HG03558 (cell line): ENCODE results near the gene MBP.

Experiments
- ATAC-seq: cut with Tn5 transposase; IDR thresholded peaks from one replicate; pipeline ENCODE4 v1.9.1; 2021; ENCODE audit warnings: moderate number of reproducible peaks; ENCODE audit not compliant: unreplicated experiment; ENCODE audit errors: extremely low read depth

Gene MBP

DNA sequence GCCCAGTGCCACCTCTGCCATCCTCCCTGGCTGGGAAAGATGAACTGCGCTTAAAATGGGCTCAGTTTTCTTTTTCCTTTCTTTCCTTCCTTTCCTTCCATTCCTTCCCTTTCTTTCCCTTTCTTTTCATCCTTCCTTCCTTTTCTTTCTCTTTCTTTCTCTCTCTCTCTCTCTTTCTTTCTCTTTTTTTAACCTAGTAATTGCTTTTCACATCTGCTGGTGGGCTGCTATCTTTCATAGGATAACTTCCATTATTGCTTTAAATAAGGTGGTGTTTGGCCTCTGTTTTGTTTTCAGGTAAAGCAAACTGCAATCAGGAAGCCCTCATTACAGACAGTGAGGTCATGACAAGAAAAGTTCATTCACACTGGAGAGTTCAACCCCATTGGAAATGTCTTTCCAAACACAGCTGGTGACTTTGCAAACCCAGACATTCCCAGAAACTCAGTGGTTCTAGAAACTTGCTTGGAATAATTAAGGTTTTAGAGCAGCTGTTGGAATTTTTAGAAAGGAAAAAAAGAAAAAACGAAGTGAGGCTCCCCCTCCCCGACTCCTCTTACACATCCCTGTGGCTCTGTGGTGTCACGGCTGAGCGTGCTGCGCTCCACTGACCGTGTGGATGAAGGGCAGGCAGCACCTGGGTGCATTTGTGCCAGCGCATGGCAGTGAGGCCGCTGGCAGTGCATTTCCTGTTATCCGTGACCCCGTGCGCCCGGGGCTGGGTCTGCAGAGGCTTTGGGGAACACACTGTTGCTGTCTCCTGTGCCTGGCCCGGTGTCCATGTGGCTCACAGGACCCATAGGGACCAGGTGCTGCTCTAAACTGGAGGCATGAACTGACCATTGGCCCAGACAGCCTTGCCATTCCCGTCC, 76.9 kb downstream of the MBP start:
- no peak for ATAC-seq

GRCh38 chr18:77054606-77055428, 77.8 kb downstream of the MBP start:
- peak; percentile 60 for ATAC-seq

GRCh38 chr18:77054288-77054605, 78.3 kb downstream of the MBP start:
- ATAC-seq = no peak

DNA sequence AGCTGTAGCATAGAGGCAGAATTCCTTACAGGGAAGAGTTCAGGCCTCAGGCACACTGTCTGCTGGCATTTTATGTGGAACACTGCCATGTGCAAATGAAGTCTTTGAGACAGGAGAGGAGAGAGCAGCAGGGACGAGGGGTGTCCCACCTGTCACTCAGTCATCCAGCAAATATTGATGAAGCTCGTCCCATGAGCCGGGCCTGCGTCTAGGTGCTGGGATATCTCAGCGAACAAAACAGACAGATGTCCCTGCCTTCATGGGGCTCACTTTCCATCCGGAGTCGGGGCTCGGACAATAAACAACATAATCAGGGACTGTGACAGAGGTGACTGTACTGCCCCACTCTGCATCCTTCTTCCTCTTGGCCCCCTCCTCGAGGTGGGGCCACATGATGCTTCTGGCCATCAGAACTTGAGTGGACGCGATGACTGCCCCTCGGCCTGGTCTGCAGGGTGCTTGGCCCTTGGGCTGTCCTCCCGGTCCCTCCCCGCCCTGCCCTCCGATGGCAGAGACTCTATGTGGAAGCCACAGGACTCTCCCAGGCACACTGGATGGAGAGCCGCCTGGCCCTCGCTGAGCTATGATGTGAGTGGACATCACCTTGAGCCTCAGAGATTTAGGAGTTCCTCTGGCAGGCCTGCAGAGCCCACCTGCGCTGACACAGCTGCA, 78.8 kb downstream of the MBP start:
- ATAC-seq = no peak

DNA sequence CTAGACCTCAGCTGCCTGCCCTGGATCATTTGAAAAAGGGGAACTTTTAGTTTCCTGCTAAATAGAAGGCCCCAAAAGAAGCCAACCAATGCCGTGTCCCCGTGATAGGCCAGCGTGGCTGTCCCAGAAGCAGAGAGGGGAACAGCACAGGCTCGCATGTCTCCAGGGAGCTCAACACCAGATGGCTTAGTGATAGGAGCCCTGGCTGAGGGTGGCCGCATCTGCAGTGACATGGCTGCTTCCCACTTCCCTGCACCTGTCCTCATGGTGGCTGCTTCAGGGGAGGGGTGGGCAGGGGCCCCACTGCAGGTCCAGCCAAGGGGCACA, 79.6 kb downstream of the MBP start:
- no peak for ATAC-seq

GRCh38 chr18:77052297-77052982, 80.1 kb downstream of the MBP start:
- no peak for ATAC-seq

GRCh38 chr18:77051581-77052296, 80.8 kb downstream of the MBP start:
- ATAC-seq = no peak

- no peak for ATAC-seq
Measured at GRCh38 chr18:77049938-77050337, 82.6 kb downstream of the MBP start.

DNA sequence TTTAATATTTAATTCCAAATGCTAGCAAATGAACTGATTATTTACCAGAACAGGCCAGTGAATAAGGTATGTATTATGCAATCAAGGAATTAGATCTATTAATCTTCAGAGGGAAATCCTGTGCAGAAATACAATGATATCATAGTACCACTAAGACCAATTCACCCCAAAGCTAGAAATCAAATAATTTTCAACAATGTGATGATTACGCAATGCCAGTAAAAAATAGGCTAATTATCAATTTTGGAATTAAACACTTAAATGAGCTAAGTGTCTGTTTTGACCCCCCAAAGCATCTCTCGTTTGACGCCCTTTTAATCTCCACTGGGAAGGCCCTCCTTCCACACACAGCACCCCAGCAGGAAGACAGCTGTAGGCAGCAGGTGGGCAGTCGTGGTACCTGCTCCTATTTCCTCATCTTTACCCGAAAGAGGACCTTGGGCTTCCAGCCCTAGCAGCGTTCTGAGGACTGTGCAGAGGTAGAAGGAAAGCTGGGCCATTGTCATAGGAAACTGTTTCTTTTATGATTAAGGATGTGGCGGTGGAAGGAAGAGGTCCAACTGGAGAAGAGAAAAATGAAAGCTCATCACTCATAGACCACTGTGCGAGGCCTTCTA, 84.7 kb downstream of the MBP start:
- ATAC-seq = no peak

DNA sequence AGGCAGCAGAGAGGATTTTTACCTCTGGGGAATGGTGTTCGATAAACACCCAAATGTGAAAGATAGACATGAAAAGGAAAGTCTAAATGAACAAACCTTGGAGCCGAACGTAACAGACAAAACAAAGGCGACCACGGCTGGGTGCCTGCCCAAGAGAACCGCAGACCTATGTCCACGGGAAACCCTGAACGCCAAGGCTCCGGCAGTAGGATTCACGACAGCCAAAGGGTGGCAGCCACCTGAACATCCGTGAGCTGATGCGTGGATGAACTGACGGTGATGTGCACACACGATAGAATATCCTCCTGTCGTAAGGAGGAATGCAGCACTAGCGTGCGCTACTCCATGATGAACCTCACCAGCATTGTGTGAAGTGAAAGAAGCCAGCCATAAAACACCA, 85.6 kb downstream of the MBP start:
- no peak for ATAC-seq

- ATAC-seq = no peak
Measured at GRCh38 chr18:77046409-77046808, 86.2 kb downstream of the MBP start.

DNA sequence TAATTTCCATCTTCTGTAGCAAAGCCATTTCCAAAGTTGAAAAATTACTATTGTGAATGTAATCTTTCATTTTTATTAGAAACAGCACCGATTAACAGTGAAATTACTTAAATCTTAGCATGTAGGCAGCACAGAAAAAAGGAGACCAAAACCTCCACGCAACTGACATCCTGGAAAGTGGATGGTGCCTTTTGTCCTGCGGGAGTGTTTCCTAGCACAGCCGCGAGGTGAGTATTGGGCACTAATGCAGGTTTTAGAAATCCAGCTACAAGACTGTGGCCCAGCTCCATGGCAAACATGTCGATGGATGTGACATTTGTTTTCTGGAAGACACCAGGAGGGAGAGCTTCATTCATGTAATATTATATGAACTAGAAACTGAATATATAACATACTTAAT, 86.9 kb downstream of the MBP start:
- ATAC-seq = no peak

DNA sequence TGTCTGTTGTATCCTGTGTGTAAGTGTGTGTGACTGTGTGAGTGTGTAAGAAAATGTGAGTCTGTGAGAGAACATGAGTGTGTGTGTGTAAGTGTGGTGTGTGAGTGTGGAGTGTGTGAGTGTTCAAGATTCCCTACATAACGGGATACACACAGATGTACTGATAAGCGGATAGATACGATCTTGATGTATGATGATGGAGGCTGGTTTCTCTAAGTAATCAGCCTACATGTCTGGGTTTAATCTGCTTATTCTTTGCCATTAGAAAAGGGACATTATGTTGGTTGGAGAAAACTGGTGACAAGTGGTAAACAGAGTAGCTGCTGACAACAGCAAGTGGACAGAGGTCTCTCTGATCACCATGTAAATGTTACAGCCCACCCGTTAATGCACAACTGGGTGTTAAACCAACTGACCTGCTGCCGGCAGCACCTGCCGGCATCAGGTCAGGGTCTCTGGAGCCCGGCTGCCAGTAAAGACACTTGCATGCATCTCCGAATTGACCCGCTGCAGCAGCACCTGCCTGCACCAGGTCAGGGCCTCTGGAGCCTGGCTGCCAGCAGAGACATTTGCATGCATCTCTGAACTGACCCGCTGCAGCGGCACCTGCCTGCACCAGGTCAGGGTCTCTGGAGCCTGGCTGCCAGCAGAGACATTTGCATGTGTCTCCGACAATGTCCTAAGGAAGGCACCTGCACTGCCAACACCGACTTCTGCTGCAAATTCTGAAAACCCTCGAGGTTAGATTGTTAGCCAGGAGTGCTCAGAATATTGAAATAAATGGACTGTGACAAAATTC, 87.5 kb downstream of the MBP start:
- ATAC-seq = no peak

DNA sequence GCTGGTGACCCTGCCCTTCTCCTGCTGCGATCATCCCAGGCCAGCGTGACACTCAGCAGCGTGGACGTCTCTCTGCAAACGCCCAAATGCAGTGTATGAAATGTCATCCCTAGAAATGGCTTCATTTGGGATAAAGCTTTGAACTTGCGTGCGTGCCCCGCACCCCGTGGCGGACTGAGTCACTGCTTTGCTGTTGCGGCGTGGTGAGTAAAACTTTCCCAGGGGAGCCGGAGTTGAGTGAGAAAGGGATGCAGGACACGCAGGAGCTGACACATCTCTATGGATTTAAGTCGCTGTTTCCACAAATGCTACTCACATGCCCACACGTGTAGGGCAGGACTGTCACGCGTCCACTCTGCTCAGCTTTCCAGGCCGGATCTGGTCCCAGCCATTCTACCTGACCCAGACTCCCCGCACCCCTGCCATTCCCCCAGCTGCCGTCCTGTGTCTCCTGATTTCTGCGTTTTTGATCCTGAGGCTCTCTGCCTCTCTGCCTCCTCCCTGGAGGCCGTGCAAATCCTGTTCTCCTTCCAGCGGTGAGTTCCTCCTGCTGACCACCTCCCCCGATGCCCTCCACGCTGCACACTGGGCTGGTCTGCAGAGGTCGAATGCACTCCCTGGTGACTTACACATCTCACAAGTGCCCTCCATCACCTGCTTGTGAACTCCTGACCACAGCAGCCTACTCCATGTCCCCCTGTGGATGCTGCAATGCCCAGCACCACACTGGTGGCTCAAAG, 88.9 kb downstream of the MBP start:
- no peak for ATAC-seq

DNA sequence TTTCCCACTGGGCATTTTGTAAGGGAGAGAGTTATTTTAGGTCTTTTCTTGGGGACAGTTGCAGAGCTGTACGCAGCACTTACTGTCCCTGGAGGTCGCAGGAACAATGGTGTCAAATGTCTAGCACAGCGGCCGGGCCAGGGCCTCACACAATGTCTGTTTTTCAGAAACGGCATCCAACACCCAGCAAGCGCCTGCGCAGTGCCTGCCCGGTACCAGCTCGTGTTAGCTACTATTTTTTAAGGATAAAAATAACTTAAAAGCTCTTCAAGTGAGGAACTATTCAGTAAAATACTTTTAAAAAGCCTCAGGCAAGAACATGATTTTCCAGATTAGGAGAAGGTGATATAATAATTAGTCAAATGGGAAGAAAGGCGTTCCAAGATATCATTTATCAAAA, 90.0 kb downstream of the MBP start:
- no peak for ATAC-seq

- no peak for ATAC-seq
Measured at GRCh38 chr18:77039196-77040130, 93.1 kb downstream of the MBP start.

- ATAC-seq = no peak
Measured at GRCh38 chr18:77038182-77038858, 94.3 kb downstream of the MBP start.
